ENCODE results near the gene SDK1. TPM values are rescaled to one million over a fixed set of nuclear protein-coding genes. Genes with fewer than 3 reads are reported as not detected.
A peak's percentile ranks its signal among the peaks of the same experiment; 100 is the strongest.

SDK1 gene
- polyA plus RNA-seq, 1 donor = 3.6 TPM

- DNase-seq = no peak
Observed at GRCh38 chr7:4166807-4167206, 865.8 kb downstream of the SDK1 start.

- no peak for DNase-seq
Observed at GRCh38 chr7:4167385-4167910, 866.4 kb downstream of the SDK1 start.

- DNase-seq = no peak
Observed at GRCh38 chr7:4168041-4168440, 867.0 kb downstream of the SDK1 start.

- DNase-seq = no peak
Observed at GRCh38 chr7:4168541-4168940, 867.5 kb downstream of the SDK1 start.

GRCh38 chr7:4169455-4169854, 868.4 kb downstream of the SDK1 start:
- DNase-seq = no peak

- no peak for DNase-seq
Observed at GRCh38 chr7:4170997-4171786, 870.1 kb downstream of the SDK1 start.

GRCh38 chr7:4172883-4173282, 871.8 kb downstream of the SDK1 start:
- DNase-seq = no peak

- no peak for DNase-seq
Observed at GRCh38 chr7:4173615-4174014, 872.6 kb downstream of the SDK1 start.

GRCh38 chr7:4174016-4174415, 873.0 kb downstream of the SDK1 start:
- DNase-seq = no peak

- DNase-seq = no peak
Observed at GRCh38 chr7:4174451-4174850, 873.4 kb downstream of the SDK1 start.

GRCh38 chr7:4174884-4175283, 873.8 kb downstream of the SDK1 start:
- no peak for DNase-seq

GRCh38 chr7:4175346-4175973, 874.4 kb downstream of the SDK1 start:
- no peak for DNase-seq

- DNase-seq = no peak
Observed at GRCh38 chr7:4177001-4177400, 875.9 kb downstream of the SDK1 start.

- no peak for DNase-seq
Observed at GRCh38 chr7:4178416-4178815, 877.4 kb downstream of the SDK1 start.

GRCh38 chr7:4178916-4179687, 878.0 kb downstream of the SDK1 start:
- DNase-seq = no peak

GRCh38 chr7:4179688-4180380, 878.8 kb downstream of the SDK1 start:
- no peak for DNase-seq

GRCh38 chr7:4181446-4181845, 880.4 kb downstream of the SDK1 start:
- no peak for DNase-seq

- DNase-seq = no peak
Observed at GRCh38 chr7:4182605-4183300, 881.7 kb downstream of the SDK1 start.

GRCh38 chr7:4184653-4185052, 883.6 kb downstream of the SDK1 start:
- DNase-seq = no peak

GRCh38 chr7:4185136-4185535, 884.1 kb downstream of the SDK1 start:
- no peak for DNase-seq

- peak; percentile 30 for DNase-seq
Observed at GRCh38 chr7:4185721-4186512, 884.9 kb downstream of the SDK1 start.

Data from hindlimb muscle (tissue), 1 donor.